SH-SY5Y (cell line): ENCODE data around the gene PRELID3B.

Source experiments
- GATA2 ChIP-seq: IDR thresholded peaks from 2 replicates; pipeline ENCODE4 v1.6.1; 2011; ENCODE audit warnings: mild to moderate bottlenecking, low read depth, low read length
- GATA3 ChIP-seq: IDR thresholded peaks from 2 replicates; pipeline ENCODE4 v1.6.1; 2011; ENCODE audit warnings: low read depth, mild to moderate bottlenecking, low read length, moderate library complexity

DNA sequence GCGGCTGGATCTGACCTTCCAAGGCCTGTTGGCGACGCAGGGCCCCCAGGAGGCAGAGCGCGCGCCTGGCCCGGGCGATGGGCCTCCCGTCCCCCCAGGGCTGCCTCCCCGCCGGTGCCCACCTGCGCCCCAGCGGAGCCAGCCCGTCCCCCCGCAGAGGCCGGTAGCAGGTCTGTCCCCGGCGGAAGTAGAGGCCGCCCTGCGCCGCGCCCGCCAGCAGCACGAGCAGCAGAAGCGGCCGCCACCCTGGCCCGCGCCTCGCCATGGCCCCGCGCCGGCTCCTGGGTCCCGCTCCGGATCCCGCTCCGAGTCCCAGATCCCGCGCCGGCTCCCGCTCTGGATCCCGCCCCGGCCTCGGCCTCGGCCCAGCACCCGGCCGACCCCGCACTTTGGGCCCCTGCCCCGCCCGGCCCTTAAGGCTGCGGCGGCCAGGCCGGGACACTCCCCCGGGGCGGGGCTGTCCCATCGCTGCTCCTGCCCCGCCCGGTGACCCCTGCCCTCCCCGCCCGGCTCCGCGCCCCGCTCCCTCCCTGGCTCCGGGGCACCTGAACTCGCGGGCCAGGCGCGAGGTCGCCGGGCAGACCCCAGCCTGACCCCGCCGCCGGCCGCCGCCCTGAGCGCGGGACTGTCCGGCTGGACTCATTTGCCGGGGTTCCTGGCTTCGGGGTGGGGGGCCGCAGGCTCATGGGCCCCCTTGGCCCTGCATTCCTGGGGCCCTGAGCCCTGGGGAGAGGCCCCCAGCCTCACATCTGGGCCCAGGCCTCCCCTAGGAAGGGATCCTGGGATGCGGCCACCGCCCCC lies 35.5 kb downstream of the PRELID3B start, which contains the start of gene CTSZ:
- no peak for TF ChIP-seq GATA2
- TF ChIP-seq GATA3: no peak
